HEK293T (cell line): Measurements from ENCODE around the gene SCART1.

ENCODE experiments used
- FOXK2 ChIP-seq: fragments of 450-650 bp; IDR thresholded peaks from 2 replicates; pipeline ENCODE4 v1.6.1; 2016; ENCODE audit warnings: mild to moderate bottlenecking
- L3MBTL2 ChIP-seq: fragments of 450-650 bp; conservative IDR thresholded peaks from 2 replicates; pipeline ENCODE4 v1.6.1; 2016; ENCODE audit warnings: mild to moderate bottlenecking
- PKNOX1 ChIP-seq: fragments of 450-650 bp; IDR thresholded peaks from 2 replicates; pipeline ENCODE4 v1.6.1; 2016
- SP1 ChIP-seq: fragments of 450-650 bp; IDR thresholded peaks from 2 replicates; pipeline ENCODE4 v1.6.1; 2017
- ZNF384 ChIP-seq: fragments of 450-650 bp; IDR thresholded peaks from 2 replicates; pipeline ENCODE4 v1.6.1; 2016

DNA sequence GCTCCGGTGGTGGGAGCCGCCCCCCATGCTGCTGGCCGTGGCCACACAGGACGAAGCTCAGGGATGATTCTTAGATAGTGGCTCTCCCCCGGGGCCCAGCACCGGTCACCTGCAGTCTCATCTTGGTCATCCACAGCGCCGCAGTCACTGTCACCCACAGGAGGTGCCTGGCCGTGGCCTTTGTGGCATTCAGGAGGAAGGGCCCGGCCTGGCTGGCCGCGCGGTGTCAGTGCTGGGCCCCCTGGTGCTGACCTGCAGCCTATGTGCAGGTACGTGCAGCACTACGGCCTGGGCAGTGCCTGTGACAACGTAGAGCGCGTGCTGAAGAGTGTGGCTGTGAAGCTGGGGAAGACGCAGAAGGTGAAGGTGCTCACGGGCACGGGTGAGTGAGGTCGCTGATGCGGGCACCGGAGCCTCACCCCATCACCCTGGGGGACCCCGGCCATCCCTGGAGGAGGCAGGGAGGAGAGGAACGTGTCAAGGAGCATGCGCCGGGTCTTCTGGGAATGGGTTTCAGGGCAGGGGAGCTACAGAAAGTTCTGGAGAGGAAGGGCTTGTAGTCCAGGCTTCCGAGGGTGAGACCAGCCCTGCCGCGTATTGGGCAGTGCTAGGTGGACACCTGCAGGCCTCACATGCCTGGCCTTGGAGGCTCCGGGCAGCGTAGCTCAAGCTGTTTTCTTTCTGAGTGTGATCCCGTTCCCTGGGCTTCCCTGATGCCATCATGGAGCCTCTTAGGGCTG, 34.4 kb upstream of the SCART1 start:
- TF ChIP-seq L3MBTL2 (no peak), SP1 (no peak), FOXK2 (no peak), PKNOX1 (no peak), ZNF384 (no peak)
